ENCODE results near the gene ZNF407. TPM values are rescaled to one million over a fixed set of nuclear protein-coding genes. Genes with fewer than 3 reads are reported as not detected.

The ZNF407 gene
- total and polyA plus RNA-seq, 11 donors: 3.8 to 14.7 (median 11.5) TPM

GRCh38 chr18:74644713-74645112, 47.0 kb downstream of the ZNF407 start:
- DNase-seq (no peak), ATAC-seq (no peak)
- intact Hi-C loops (cut with DNase I): loop anchor here in 2 of 10 donors (5.0 to 10.0 kb wide), 3 partner anchors 310 to 1080 kb away; no protein-coding TSS in a partner anchor
- Histone ChIP-seq H3K27me3 (no peaks in the 10 kb centered on the region), H3K36me3 (peaks cover 0 to 32% (median 12%) of the 10 kb centered on the region in 9 donors), H3K4me3 (no peak overlapping the region), H3K4me1 (no peaks in the 10 kb centered on the region), H3K9me3 (no peaks in the 10 kb centered on the region), H3K27ac (no peak overlapping the region)
- TF ChIP-seq, protein P1, sequence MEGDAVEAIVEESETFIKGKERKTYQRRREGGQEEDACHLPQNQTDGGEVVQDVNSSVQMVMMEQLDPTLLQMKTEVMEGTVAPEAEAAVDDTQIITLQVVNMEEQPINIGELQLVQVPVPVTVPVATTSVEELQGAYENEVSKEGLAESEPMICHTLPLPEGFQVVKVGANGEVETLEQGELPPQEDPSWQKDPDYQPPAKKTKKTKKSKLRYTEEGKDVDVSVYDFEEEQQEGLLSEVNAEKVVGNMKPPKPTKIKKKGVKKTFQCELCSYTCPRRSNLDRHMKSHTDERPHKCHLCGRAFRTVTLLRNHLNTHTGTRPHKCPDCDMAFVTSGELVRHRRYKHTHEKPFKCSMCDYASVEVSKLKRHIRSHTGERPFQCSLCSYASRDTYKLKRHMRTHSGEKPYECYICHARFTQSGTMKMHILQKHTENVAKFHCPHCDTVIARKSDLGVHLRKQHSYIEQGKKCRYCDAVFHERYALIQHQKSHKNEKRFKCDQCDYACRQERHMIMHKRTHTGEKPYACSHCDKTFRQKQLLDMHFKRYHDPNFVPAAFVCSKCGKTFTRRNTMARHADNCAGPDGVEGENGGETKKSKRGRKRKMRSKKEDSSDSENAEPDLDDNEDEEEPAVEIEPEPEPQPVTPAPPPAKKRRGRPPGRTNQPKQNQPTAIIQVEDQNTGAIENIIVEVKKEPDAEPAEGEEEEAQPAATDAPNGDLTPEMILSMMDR (IDR thresholded peaks at IDR 0.05): no peak
- TF ChIP-seq POLR2A (IDR thresholded peaks at IDR 0.05): no peak

- 90 to 94% (median 92%) methylated on average over 2 of the region's 2 CpGs for WGBS, 4 donors
- intact Hi-C loops (cut with DNase I): loop anchor here in 2 of 10 donors (5.0 to 10.0 kb wide), 3 partner anchors 309 to 1079 kb away; no protein-coding TSS in a partner anchor
- H3K27ac ChIP-seq: no peak overlapping the region
- ATAC-seq (no peak), DNase-seq (no peak)
- TF ChIP-seq POLR2A (IDR thresholded peaks at IDR 0.05): no peak
- TF ChIP-seq, protein P1 (IDR thresholded peaks at IDR 0.05): no peak
- no peaks in the 10 kb centered on the region for H3K4me1 ChIP-seq
- no peaks in the 10 kb centered on the region for H3K27me3 ChIP-seq
- H3K4me3 ChIP-seq: no peak overlapping the region
- no peaks in the 10 kb centered on the region for H3K9me3 ChIP-seq
- H3K36me3 ChIP-seq: peaks cover 0 to 32% (median 17%) of the 10 kb centered on the region in 9 donors
Observed at GRCh38 chr18:74645679-74646078, 48.0 kb downstream of the ZNF407 start.

- Histone ChIP-seq H3K4me1 (no peaks in the 10 kb centered on the region), H3K36me3 (peaks cover 0 to 16% (median 0%) of the 10 kb centered on the region in 9 donors), H3K4me3 (no peak overlapping the region), H3K27me3 (no peaks in the 10 kb centered on the region), H3K9me3 (no peaks in the 10 kb centered on the region), H3K27ac (peak overlapping the region in 1 of 12 donors; percentile 8)
- DNase-seq (no peak), ATAC-seq (no peak)
- TF ChIP-seq, protein P1 (IDR thresholded peaks at IDR 0.05): no peak
- TF ChIP-seq POLR2A (IDR thresholded peaks at IDR 0.05): no peak
- intact Hi-C loops (cut with DNase I): loop anchor here in 9 of 10 donors (1.0 to 10.0 kb wide), 14 partner anchors 243 to 1701 kb away; partner anchors contain the start of gene PTGR3 (in 2 of the 9)
- WGBS, 4 donors: 79 to 85% (median 85%) methylated on average over 8 of the region's 8 CpGs
Observed at GRCh38 chr18:74651327-74652128, 53.9 kb downstream of the ZNF407 start.

- no peaks in the 10 kb centered on the region for H3K4me1 ChIP-seq
- H3K27ac ChIP-seq: no peak overlapping the region
- no peak for ATAC-seq
- DNase-seq: no peak
- H3K27me3 ChIP-seq: no peaks in the 10 kb centered on the region
- H3K9me3 ChIP-seq: no peaks in the 10 kb centered on the region
- TF ChIP-seq POLR2A (IDR thresholded peaks at IDR 0.05): no peak
- TF ChIP-seq, protein P1 (IDR thresholded peaks at IDR 0.05): peak; percentile 48 to 72 (median 61)
- intact Hi-C loops (cut with DNase I): loop anchor here in 9 of 10 donors (1.0 to 10.0 kb wide), 14 partner anchors 242 to 1700 kb away; partner anchors contain the start of gene PTGR3 (in 2 of the 9)
- peaks cover 0 to 9% (median 0%) of the 10 kb centered on the region in 9 donors for H3K36me3 ChIP-seq
- no peak overlapping the region for H3K4me3 ChIP-seq
- 30 to 36% (median 34%) methylated on average over 4 of the region's 4 CpGs for WGBS, 4 donors
Observed at GRCh38 chr18:74652392-74652988, 54.8 kb downstream of the ZNF407 start.

Data from heart left ventricle (tissue), 16 donors.